SH-SY5Y (cell line): ENCODE measurements around the gene NEFH.

Experiments used
- GATA2 ChIP-seq: IDR thresholded peaks from 2 replicates; pipeline ENCODE4 v1.6.1; 2011; ENCODE audit warnings: mild to moderate bottlenecking, low read depth, low read length
- GATA3 ChIP-seq: IDR thresholded peaks from 2 replicates; pipeline ENCODE4 v1.6.1; 2011; ENCODE audit warnings: low read depth, mild to moderate bottlenecking, low read length, moderate library complexity

- TF ChIP-seq GATA2 = no peak
- no peak for TF ChIP-seq GATA3
These were observed 41.5 kb downstream of the NEFH start for GRCh38 chr22:29521526-29521925.
